ENCODE results near the gene TAS2R14.

Gene TAS2R14

DNA sequence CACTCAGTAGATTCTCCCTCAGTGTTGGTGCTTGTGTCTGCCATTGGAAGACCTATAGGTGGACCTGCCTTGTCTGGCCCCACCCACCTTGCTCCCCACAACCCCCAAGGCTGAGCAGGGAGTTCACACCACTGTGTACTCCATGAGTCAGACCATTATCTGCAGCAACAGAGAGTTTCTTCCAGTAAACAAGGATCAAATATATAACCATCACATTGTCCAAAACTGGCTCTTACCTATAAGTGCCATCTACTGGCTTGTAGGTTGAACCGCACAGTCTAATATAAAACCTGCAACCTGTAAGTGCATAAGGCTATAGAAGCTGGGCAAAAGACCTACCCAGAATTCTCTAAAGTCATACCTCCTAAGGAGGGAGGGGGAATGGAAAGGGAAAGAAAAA, 37.6 kb downstream of the TAS2R14 start:
- DNase-seq = no peak

DNA sequence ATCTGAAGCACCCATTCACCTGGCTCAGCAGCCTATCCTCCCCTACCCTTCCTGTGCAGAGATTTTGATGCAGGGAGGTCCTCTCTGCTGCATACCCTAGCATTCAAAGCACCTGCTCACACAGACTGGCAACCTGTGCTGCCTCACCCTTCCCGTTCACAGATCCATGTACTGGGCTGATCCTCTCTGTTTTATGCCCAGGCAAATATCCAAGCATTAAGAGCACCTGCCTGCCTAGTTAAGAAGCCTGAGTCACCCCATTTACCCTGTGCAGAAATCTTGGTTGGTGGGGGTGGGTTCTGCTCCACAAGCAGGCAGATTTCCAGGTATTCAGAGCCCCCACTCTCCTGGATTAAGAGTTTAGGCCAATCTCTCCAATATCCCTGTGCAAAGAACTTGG, 38.1 kb downstream of the TAS2R14 start:
- DNase-seq = no peak

DNA sequence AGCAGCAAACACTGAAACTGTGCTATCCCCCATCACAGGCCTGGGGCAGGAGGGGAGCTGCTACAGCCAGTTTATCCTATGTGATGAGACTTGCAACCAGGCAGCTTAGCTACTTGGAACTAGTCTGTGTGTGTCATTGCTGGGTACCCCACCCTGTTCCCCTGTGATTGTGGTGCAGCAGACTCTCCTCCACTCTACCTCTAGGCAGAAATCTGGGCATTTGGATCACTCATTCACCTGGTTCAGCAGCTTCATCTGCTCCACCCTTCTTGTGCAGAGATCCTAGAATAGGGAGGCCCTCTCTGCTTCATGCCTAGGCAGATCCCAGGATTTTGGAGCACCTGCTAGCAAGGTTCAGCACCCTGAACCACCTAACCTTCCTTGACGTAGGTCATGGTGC, 38.5 kb downstream of the TAS2R14 start:
- no peak for DNase-seq

DNA sequence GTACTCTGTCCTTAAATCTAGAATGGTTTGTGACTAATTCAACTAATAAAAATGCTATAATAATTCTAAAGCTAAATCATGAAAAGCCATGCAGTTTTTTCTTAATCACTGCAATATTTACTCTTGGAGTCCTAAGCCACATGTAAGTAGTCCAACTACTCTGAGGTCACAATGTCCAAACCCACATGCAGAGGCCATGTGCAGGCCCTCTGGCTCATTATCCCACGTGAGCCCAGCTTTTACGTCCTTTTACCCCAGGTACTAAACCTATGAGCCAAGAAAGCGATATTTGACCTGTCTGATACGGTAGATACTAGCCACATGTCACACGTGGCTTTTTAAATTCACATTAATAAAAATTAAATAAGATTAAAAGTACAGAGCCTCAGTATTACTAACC, 42.2 kb downstream of the TAS2R14 start:
- no peak for DNase-seq

DNA sequence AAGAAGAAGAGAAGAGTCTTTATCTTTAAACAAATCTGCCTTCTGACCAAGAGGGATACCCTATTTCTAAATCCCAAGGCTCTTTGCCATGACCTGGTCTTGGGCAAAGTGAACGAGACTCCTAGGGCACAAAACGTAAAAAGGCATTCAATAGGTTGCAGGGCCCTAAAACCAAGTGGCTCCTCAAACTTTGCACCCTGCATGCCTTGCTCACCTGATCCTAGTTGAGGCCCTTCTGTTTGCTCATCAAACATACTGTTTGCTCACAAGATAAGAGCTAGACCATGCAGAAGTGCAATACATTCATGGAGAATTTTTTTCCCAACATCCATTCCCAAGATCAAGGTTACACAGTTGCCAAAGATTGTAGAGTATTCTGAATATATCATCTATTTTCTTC, 47.1 kb downstream of the TAS2R14 start:
- no peak for DNase-seq

DNA sequence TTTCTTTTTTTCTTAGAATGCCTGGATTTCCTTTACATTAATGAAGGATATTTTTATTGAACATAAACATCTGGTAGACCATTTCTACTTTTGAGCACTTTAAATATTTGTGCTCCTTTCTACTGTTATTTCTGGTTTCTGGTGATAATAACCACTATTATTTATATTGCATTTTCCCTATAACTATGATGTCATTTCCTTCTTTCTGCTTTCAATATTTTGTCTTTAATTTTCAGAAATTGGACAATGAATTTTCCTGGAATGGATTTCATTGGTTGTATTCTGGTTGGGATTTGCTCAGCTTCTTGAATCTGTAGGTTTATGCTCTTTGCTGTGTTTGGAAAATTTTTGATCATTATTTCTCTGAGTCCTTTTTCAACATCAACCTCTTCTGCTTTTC, 49.8 kb downstream of the TAS2R14 start:
- no peak for DNase-seq

All from NCI-H2171 treated with DMSO at 0.1 percent for 48 hours (cell line).